GM18505 (cell line): Measurements from ENCODE around the gene TUSC7.

Experiments used
- ATAC-seq: cut with Tn5 transposase; IDR thresholded peaks from one replicate; pipeline ENCODE4 v1.9.1; 2021; ENCODE audit not compliant: unreplicated experiment
- POLR2A ChIP-seq: IDR thresholded peaks from 4 replicates; pipeline ENCODE4 v1.6.1; 2011; ENCODE audit warnings: borderline replicate concordance; ENCODE audit not compliant: insufficient read depth, insufficient read length; ENCODE audit errors: extremely low read depth

Gene TUSC7

DNA sequence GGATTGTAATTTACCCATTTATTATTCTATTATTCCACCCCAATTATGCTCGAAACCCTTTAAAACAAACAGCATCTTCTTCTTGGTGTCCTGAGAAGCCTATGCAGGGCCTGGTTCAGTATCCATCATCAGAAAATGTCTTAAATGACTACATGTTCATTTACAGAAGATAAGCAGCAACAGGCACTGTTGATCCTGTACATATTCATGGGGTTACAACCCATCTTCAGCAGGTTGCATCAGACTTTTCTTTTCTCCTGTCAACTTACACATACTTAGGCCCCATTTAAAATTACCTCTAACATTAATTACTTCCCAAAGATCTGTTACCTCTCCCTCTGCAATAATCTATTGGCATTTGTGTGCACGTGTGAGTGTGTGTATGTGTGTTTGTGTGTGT lies 18.9 kb downstream of the TUSC7 start:
- no peak for ATAC-seq
- TF ChIP-seq POLR2A, result no peak

DNA sequence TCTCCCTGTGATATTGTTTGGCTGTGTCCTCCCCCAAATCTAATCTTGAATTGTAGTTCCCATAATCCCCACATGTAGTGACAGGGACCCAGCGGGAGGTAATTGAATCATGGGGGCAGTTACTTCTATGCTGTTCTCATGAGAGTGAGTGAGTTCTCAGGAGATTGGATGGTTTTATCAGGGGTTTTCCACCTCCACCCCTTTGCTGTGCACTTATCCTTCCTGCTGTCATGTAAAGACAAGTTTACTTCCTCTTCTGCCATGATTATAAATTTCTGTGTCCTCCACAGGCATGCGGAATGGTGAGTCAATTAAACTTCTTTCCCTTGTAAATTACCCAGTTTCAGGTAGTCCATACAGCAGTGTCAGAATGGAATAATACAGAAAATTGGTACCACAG lies 24.7 kb downstream of the TUSC7 start:
- ATAC-seq, result no peak
- TF ChIP-seq POLR2A, result no peak

DNA sequence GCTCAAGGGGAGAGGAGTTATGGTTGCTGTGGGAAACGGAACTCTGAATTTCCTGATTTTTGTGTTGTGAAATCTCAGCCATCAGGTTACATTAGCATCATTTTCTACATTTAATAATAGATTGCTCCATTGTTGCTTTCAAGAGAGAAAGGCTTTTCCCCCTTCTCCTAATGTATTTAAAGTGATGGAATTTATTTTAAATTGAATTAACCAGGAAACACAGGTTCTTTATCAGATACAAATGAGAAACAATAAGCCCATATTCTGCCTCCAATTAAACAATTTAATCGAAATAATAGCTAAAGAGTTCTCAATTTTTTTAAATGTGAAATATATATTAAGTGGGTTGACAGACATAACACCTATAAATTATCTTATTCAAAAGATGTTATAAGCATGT lies 30.1 kb downstream of the TUSC7 start:
- no peak for ATAC-seq

DNA sequence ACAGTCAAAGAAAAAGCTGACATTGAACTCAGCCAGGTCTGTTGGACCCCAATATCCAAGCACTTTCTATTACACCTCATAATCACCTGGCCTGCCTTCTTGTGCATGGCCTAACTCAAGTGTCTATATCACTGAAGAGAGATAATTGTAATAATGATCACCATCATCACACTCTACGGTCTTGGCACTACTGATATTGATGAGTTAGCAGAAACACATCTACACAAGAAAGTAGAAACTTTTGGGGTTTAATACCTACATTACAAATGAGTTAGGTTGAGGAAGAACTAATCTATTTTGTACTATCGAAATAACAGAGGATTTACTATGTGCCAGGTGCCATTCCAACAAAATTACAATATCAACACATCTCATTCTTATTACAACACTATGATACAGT lies 30.7 kb downstream of the TUSC7 start:
- TF ChIP-seq POLR2A, result no peak
- ATAC-seq, result no peak

More for the DNA sequence above, 30.1 kb downstream of the TUSC7 start:
- no peak for TF ChIP-seq POLR2A

DNA sequence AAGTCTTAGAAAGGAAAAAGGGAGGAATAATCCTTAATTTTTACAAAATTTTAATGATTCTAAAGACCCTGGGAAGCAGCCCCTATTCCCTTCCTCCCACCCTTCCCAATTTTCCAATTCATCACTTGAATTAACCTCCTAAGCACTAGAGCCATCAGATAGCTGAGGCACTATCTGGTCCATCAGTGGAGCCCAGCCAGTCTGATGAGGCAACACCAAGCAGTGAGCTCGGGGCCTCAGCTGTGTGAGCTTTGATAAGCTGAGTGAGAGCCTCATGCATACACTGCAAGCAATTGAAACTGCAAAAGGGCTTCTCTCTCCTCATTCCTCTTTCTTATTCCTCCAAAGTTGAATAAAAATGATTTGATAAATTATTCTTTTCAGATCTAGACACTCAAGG lies 31.9 kb downstream of the TUSC7 start:
- no peak for TF ChIP-seq POLR2A
- no peak for ATAC-seq

GRCh38 chr3:116743062-116743461 lies 33.5 kb downstream of the TUSC7 start:
- no peak for TF ChIP-seq POLR2A
- no peak for ATAC-seq

DNA sequence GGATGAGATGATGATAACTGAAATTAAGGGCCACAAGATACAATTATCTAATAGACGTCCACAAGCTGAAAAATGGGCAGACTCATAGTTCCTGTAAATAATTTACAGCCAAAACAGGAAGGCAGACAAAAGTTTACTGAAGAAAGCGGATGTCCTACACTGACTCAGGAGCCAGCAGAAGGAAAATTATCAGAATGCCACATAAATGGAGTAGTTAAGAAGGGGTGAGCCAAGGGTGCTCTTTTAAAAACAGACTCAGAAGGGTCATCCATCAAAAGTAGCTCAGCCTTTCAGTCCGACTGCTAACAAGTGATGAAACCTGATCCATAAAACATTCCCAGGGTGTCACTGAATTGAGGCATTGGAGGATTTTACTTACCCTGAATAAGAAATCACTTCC lies 39.8 kb downstream of the TUSC7 start:
- no peak for ATAC-seq
- no peak for TF ChIP-seq POLR2A

- TF ChIP-seq POLR2A, result no peak
- ATAC-seq, result no peak
Observed at GRCh38 chr3:116757315-116757714, 47.7 kb downstream of the TUSC7 start.

DNA sequence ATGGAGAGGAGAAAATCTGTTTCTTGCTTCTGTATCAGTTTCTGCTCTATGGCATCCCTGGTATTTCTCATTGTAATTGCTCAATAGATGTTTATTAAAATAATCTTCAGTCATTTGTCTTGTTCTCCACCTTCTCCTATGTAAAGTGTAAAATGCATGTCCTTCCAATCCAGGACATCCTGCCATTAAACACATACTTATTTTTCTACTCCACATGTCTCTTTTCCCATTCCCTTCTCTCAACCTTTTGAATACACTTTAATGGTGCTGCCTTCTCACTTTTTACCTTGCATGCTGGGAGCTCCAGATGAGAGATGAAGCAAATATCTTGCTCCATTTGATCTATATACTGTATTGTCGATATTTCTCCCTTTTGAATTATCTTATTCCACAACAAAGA lies 49.7 kb downstream of the TUSC7 start:
- no peak for ATAC-seq
- TF ChIP-seq POLR2A, result no peak
